Common myeloid progenitor, CD34-positive (primary cell): Measurements from ENCODE around the gene P2RY6.

Source experiments
- CTCF ChIA-PET: fragments of 350-600 bp; sonication (Branson Sonifier 250); formaldehyde crosslinking; loops from one replicate; lab custom pipeline; 2021; ENCODE audit warnings: antibody characterized with exemption; lab: Charles Lee
- POLR2A ChIA-PET: fragments of 350-600 bp; sonication (Branson Sonifier 250); formaldehyde crosslinking; loops from one replicate; lab custom pipeline; 2021; ENCODE audit warnings: antibody characterized with exemption; lab: Charles Lee
- DNase-seq, 3 donors: peaks; one replicate each; pipeline versions ENCODE4 v3.0.0 to v3.0.0-alpha.2; 2013
- H3K27ac ChIP-seq, 2 experiments: 1 replicate in 1 of 2; 2 replicates in 1 of 2; pipeline ENCODE4 v1.7.0; 2013; ENCODE audit warnings: inconsistent platforms in 2 of 2, low read length in 2 of 2, mild to moderate bottlenecking in 2 of 2, low read depth in 1 of 2, moderate library complexity in 1 of 2; ENCODE audit not compliant: severe bottlenecking in 2 of 2, insufficient read depth in 1 of 2, poor library complexity in 1 of 2
- H3K27me3 ChIP-seq, 5 experiments: replicated peaks in 2 of 5; 1 replicate in 3 of 5; 2 replicates in 2 of 5; pipeline versions ENCODE4 v1.6.1 to v1.7.0; 2013; ENCODE audit warnings: low read length in 4 of 5, mild to moderate bottlenecking in 2 of 5, moderate library complexity in 2 of 5, inconsistent platforms in 1 of 5; ENCODE audit not compliant: insufficient read depth in 5 of 5, control insufficient read depth in 4 of 5
- H3K36me3 ChIP-seq, 4 experiments: 1 replicate in 2 of 4; 2 replicates in 2 of 4; pipeline versions ENCODE4 v1.6.1 to v1.7.0; 2013; ENCODE audit warnings: low read length in 3 of 4, control low read depth in 1 of 4, mild to moderate bottlenecking in 1 of 4; ENCODE audit not compliant: control insufficient read depth in 4 of 4, insufficient read depth in 4 of 4
- H3K4me1 ChIP-seq, 4 experiments: 1 replicate in 3 of 4; 2 replicates in 1 of 4; pipeline versions ENCODE4 v1.6.1 to v1.7.1; 2013; ENCODE audit warnings: low read length in 3 of 4, mild to moderate bottlenecking in 3 of 4, control low read depth in 1 of 4, inconsistent platforms in 1 of 4, moderate library complexity in 1 of 4; ENCODE audit not compliant: control insufficient read depth in 4 of 4, insufficient read depth in 4 of 4; ENCODE audit errors: control extremely low read depth in 1 of 4
- H3K4me3 ChIP-seq, 7 experiments: 1 replicate in 4 of 7; 2 replicates in 3 of 7; pipeline versions ENCODE4 v1.5.1 to v1.7.0; 2013; ENCODE audit warnings: mild to moderate bottlenecking in 7 of 7, low read length in 6 of 7, moderate library complexity in 6 of 7, inconsistent platforms in 2 of 7, low read depth in 2 of 7, control low read depth in 1 of 7; ENCODE audit not compliant: insufficient read depth in 4 of 7, control insufficient read depth in 1 of 7; ENCODE audit errors: extremely low read depth in 1 of 7
- H3K9me3 ChIP-seq, 5 experiments: 1 replicate in 4 of 5; 2 replicates in 1 of 5; pipeline versions ENCODE4 v1.6.1 to v1.7.1; 2013; ENCODE audit warnings: low read length in 4 of 5, mild to moderate bottlenecking in 2 of 5, inconsistent platforms in 1 of 5, low read depth in 1 of 5, moderate library complexity in 1 of 5; ENCODE audit not compliant: control insufficient read depth in 4 of 5, insufficient read depth in 2 of 5; ENCODE audit errors: control extremely low read depth in 1 of 5
- WGBS: methylation state at CpG from one replicate; pipeline ENCODE4 v1.1.5; 2013; ENCODE audit not compliant: insufficient coverage; 5-methylcytosine and 5-hydroxymethylcytosine counted together

Gene P2RY6

DNA sequence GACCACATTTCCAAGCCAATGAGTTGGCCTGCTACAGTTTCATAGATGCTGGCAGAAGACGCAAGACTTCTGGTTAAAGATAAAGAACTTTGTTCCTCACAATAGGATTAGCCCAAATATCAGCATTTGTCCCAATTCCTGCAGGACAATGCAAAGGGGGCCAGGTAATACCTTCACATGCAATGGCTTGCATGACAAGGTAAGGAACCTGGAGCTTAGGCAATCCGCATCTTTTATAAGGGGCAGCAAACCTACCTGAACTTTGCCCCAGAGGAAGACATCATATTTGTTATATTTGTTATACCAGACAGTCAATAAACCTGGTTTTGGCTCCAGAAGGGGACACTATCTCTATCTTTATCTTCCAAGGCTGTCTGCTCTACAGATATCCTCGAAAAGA, 5.3 kb downstream of the P2RY6 start:
- no peak overlapping the region for H3K27ac ChIP-seq
- no peaks in the 10 kb centered on the region for H3K36me3 ChIP-seq
- CTCF ChIA-PET = interaction anchor here (0.7 kb wide), 2 partner anchors 15 to 170 kb away, joined by 3 read pairs; no protein-coding TSS in a partner anchor
- 100% methylated on average over 2 of the region's 3 CpGs for WGBS
- H3K4me1 ChIP-seq = peaks cover 0 to 54% (median 11%) of the 10 kb centered on the region in 4 experiments
- no peaks in the 10 kb centered on the region for H3K9me3 ChIP-seq
- no peak overlapping the region for H3K4me3 ChIP-seq
- H3K27me3 ChIP-seq = no peaks in the 10 kb centered on the region
- DNase-seq = no peak
- POLR2A ChIA-PET = no interaction called here

DNA sequence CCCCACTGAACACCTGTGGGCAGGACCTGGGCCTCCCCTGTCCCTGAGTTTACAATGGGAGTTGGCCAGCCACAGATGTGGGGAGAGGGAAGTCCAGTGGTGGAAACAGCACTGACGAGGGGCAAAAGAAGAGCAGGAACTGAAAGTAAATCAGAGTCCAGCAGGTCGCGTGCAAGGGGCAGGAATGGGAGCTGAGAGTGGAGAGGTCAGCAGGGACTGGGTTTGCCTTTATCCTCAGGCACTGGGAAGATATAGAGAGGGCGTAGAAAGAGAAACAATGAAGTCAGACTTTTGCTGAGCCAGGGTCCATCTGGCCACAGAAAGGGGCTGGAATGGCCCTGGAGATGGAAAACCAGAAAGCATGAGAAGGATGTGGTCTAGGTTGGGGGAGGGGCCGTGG, 8.5 kb downstream of the P2RY6 start:
- Histone ChIP-seq H3K27ac (no peak overlapping the region), H3K27me3 (no peaks in the 10 kb centered on the region)
- CTCF ChIA-PET = interaction anchor here (1.1 to 15.2 kb wide), 6 partner anchors 12 to 95 kb away, joined by 3 to 154 read pairs (median 6); partner anchors contain the start of gene P2RY6

DNA sequence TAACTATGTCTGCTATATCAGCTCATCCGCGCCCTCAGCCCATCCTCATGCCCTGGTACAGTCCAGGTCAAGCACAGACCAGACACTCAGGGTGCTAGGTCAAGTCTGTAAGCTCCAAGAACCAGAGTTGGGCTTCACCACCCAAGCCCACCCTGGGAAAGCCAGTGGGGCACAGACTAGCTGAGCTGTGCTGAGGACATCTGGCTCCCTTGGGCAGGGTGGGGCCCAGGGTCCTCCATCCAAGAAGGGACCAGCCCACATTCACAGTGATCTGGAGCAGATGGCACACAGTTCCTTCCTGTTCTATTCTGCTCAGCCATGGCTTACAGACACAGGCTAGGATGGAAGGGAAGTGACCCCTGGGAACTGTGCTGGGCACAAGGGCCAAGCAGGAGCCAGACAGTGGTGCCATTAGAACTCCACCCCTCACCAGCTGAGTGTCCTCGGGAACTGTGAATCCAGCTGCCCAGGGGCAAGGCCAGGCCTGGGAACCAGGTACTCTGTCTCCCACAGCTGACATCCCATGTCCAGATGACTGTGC, 9.1 kb downstream of the P2RY6 start:
- Histone ChIP-seq H3K4me3 (no peak overlapping the region), H3K4me1 (peaks cover 0 to 34% (median 3%) of the 10 kb centered on the region in 4 experiments), H3K36me3 (no peaks in the 10 kb centered on the region), H3K9me3 (no peaks in the 10 kb centered on the region), H3K27me3 (no peaks in the 10 kb centered on the region), H3K27ac (no peak overlapping the region)
- ChIA-PET POLR2A (interaction anchor here (0.6 kb wide), 1 partner anchor 788 kb away, joined by 5 read pairs; no protein-coding TSS in a partner anchor), CTCF (interaction anchor here (0.9 to 15.2 kb wide), 7 partner anchors 13 to 96 kb away, joined by 3 to 154 read pairs (median 6); partner anchors contain the start of gene P2RY6)
- 100% methylated on average over 2 of the region's 3 CpGs for WGBS
- DNase-seq = peak in 2 of 3 donors; percentile 49

More for the DNA sequence above, 8.5 kb downstream of the P2RY6 start:
- Histone ChIP-seq H3K36me3 (no peaks in the 10 kb centered on the region), H3K4me1 (peaks cover 0 to 29% (median 3%) of the 10 kb centered on the region in 4 experiments), H3K9me3 (no peaks in the 10 kb centered on the region), H3K4me3 (no peak overlapping the region)
- no peak for DNase-seq
- WGBS = 74% methylated on average over 5 of the region's 5 CpGs
- POLR2A ChIA-PET = no interaction called here

DNA sequence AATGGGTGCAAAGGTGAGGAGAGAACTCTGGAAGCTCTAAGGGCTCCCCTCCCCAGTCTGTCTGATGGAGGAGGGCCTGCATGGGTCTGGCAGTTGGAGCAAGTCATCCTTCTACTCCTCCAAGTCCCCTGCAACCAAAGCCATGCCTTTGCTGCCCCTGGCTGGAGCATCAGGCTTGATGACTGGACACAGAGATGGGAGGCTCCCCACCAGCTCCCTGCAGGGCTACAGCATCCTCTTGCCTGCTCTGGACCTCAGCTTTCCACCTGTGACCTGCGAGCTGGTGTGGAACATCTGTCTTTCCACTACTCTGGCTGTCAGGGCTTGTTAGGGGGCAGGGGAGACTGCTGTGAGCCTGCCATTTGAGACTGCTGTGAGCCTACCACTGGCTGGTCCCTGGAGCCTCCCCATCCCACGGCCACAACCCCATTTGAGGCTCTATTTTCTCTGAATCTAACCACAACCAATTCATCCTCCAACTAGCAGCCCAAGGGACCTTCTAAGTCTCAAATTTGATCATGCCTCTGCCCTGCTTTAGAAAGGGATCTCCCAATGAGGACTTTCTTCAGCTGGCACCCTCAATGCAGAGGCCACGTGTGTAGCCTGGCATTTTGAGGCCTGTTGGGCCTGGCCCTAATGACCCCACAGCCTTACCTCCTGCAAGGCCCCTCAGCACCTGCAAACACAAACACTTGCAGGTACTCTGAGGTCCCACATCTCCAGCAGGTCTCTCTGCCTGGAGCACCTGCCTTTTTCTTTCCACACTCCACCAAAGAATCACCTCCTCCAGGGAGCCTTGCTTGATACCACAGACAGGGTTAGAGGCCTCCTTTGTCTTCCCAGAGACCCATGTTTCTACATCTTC, 9.9 kb downstream of the P2RY6 start:
- no peak overlapping the region for H3K27ac ChIP-seq
- no peak overlapping the region for H3K4me3 ChIP-seq
- 94% methylated on average over 2 of the region's 3 CpGs for WGBS
- POLR2A ChIA-PET = interaction anchor here (0.6 kb wide), 1 partner anchor 789 kb away, joined by 5 read pairs; no protein-coding TSS in a partner anchor
- H3K27me3 ChIP-seq = no peaks in the 10 kb centered on the region
- H3K36me3 ChIP-seq = no peaks in the 10 kb centered on the region
- DNase-seq = peak in 1 of 3 donors; percentile 25
- no peaks in the 10 kb centered on the region for H3K9me3 ChIP-seq
- peaks cover 0 to 40% (median 3%) of the 10 kb centered on the region in 4 experiments for H3K4me1 ChIP-seq
- CTCF ChIA-PET = interaction anchor here (0.9 to 15.2 kb wide), 7 partner anchors 13 to 96 kb away, joined by 3 to 154 read pairs (median 5); partner anchors contain the start of gene P2RY6

DNA sequence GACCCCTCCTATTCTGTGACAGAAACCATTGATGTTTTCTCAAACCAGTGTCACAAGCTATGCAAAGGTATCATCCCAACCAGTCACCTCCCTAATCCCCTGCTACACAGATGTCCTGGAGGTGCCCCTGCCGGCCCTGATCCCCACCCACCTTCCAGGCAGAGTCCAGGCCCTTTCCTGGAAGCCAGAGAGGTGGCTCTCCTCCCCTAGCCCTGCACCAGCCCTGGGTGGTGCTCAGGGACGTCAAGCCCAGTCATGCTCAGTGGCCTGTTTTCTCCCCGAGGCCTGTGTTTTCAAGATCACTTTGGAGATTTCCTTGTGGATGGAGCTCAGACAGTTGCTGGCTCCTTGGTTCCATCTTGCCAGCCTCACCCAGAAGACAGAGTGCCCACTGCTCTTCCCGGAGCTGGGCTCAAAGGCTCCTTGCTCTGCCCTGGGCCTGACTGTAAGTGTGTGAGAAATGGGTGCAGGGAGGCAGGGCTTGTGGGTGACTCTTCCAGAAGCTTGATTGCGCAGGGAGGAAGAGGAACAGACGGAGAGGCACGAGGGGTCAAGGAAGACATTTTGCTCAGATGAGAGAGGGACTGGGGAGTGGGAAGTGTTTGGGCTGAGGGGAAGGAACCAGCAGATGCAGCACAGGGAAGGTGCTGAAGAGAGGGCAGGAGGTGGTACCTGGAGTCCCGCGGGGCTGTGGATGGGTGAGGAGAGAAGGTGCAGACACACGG, 11.3 kb downstream of the P2RY6 start:
- Histone ChIP-seq H3K27ac (no peak overlapping the region), H3K27me3 (no peaks in the 10 kb centered on the region), H3K4me1 (peaks cover 0 to 54% (median 15%) of the 10 kb centered on the region in 4 experiments), H3K4me3 (no peak overlapping the region), H3K36me3 (no peaks in the 10 kb centered on the region), H3K9me3 (no peaks in the 10 kb centered on the region)
- POLR2A ChIA-PET = interaction anchor here (0.5 kb wide), 1 partner anchor 149 kb away, joined by 4 read pairs; no protein-coding TSS in a partner anchor
- DNase-seq = no peak
- WGBS = 91% methylated on average over 10 of the region's 10 CpGs
- CTCF ChIA-PET = interaction anchor here (0.7 to 15.2 kb wide), 3 partner anchors 15 to 41 kb away, joined by 3 to 154 read pairs (median 4); partner anchors contain the start of gene P2RY6

DNA sequence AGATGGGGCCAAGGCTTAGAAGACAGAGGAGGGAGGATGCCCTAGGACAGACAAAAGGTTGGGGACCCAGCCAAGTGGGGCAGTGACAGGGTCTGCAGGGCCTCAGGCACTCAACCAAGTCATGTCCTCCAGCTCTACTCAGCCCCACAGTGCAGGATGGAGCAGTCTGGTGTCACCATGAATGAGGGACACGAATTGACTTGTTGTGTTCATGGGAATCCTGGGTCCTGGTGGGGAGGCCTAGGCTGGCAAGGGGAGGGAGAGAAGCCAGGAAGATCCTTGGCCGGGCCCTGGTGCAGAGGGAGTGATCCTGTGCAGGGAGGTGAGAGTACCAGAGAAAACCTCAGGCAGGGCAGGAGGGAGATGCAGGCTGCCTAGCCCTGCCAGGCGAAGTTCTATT, 12.0 kb downstream of the P2RY6 start:
- POLR2A ChIA-PET = no interaction called here
- H3K27ac ChIP-seq = no peak overlapping the region
- no peaks in the 10 kb centered on the region for H3K27me3 ChIP-seq
- CTCF ChIA-PET = interaction anchor here (15.2 kb wide), 1 partner anchor 16 kb away, joined by 154 read pairs; the partner anchor contains the start of gene P2RY6
- H3K9me3 ChIP-seq = no peaks in the 10 kb centered on the region
- WGBS = 96% methylated on average over 3 of the region's 3 CpGs
- H3K4me3 ChIP-seq = no peak overlapping the region
- peaks cover 0 to 61% (median 22%) of the 10 kb centered on the region in 4 experiments for H3K4me1 ChIP-seq
- no peak for DNase-seq
- no peaks in the 10 kb centered on the region for H3K36me3 ChIP-seq
